Stimulated activated CD4-positive, alpha-beta T cell treated with anti-CD3 and anti-CD28 coated beads, Interleukin-4, amount 100 ng/mL, for 4 hours (primary cell): ENCODE measurements around the gene TIGIT.

Source experiments
- DNase-seq, 2 experiments: peaks; one replicate each; pipeline ENCODE4 v3.0.0-alpha.2; 2020

Gene TIGIT

DNA sequence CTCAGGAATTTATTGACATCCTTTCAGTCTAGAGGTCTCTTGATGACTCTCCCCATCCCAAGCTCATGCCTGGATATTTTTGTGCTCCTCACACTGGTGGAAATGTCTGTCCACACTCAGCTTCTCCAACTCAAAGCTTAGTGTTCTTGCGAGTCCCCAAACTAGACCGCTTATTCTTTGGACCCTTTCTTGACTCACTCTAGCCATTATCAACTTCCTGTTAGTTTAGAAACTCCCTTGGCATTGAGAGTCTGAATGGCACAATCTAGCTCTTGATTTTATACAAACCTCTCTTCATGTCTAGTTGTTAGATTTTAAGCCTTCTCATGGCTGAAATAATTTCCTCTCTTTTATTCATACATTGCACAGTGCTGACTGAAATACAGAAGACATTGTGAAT, 19.6 kb downstream of the TIGIT start:
- no peak for DNase-seq

GRCh38 chr3:114314282-114314681, 20.5 kb downstream of the TIGIT start:
- no peak for DNase-seq

GRCh38 chr3:114318295-114318694, 24.5 kb downstream of the TIGIT start:
- DNase-seq = no peak

DNA sequence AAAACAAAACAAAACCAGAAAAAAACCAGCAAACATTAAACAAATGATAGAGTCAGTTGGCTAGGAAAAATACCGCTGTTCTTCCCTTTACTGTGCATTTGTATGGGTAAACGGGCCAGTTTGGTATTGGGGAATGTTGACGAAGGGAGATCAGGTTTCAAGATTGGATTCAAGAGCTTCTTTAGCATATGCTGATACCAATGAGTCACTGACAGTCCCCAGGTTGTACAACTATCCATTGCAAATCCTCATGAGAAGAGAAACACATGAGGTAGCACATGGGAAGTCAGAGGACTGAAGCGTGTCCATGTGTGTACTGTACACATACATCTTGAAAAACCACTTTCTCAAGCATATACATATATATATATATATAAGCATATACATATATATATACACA, 25.6 kb downstream of the TIGIT start:
- DNase-seq = no peak

- no peak for DNase-seq
Observed at GRCh38 chr3:114320246-114320645, 26.4 kb downstream of the TIGIT start.

GRCh38 chr3:114323546-114324254, 29.9 kb downstream of the TIGIT start:
- no peak for DNase-seq

DNA sequence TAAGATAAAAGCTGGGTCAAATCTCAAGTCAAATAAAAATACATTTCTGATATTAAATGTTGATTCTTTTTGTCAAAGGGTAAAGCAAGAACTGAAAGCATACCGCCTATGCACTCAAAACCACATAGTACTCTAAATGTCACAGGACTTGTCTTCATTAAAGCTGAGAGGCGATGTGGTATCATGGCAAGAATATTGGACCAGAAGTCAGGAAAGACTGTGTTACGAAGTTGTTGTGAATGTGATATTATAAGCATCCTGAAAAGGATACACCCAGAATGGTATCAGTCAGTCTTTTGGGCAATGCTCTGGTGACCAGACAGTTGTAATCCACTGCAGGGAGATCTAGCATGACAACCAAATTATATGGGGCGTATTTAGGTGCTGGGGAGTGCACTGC, 33.8 kb downstream of the TIGIT start:
- no peak for DNase-seq

- no peak for DNase-seq
Observed at GRCh38 chr3:114328345-114328744, 34.5 kb downstream of the TIGIT start.

DNA sequence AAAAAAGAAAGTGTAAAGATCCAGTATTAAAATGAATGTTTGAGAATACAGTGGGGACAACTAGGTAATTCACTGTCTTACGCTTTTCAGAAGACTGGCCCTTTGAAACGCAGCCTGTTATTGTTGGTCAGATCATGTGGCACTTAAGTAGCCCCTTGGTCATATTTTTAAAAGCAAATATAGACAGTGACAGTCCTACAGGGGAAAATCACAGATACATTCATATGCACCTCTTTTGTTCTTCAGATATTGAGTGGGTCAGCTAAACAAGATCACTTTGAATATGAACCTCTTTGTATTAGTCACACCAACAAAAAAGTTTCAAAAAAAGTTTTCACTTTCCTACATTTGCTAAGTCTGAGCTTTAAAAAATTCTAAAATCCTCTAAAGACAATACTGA, 36.0 kb downstream of the TIGIT start:
- no peak for DNase-seq

DNA sequence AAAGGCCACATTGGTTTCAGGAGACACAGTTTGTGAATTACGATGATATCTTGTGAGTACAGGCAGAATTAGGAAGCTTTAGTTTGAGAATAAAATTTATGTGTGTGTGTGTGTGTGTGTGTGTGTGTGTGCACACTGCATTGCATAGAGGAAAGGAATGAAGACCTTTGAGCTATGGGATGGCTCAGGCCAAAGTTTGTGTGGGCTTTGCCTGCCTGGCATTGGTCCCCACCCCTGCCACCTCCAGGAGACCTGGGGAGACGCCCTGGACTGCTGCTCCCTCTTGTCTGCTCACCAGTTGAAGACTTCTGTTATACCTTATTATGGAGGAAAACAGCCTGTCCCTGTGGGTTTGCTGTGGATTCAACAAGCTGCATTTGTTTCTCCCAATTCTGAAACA, 37.2 kb downstream of the TIGIT start:
- no peak for DNase-seq

DNA sequence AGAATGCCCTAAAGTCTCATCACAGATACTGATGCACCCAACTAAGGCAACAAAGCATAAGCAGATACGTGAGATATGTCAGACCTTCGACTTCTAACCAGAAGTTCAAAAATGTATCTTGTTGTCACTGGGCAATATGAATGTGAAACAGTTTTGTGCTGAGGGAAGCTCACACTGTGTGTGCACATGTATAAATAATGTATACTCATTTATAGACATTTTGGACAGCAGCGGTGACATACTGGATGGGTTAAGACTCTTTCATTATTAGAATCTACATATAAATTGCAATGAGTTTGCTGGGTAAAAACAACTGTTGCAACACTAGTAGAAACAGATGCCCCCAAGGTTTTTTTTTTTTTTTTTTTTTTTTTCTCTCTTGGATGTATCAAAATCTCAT, 37.9 kb downstream of the TIGIT start:
- no peak for DNase-seq

- no peak for DNase-seq
Observed at GRCh38 chr3:114332342-114333179, 38.7 kb downstream of the TIGIT start.

GRCh38 chr3:114333180-114333922, 39.5 kb downstream of the TIGIT start:
- DNase-seq = no peak

GRCh38 chr3:114333923-114334240, 40.1 kb downstream of the TIGIT start:
- DNase-seq = no peak

GRCh38 chr3:114336122-114336697, 42.4 kb downstream of the TIGIT start:
- no peak for DNase-seq

GRCh38 chr3:114336857-114337256, 43.0 kb downstream of the TIGIT start:
- no peak for DNase-seq

GRCh38 chr3:114338651-114339357, 45.0 kb downstream of the TIGIT start:
- DNase-seq = no peak

- no peak for DNase-seq
Observed at GRCh38 chr3:114344492-114344891, 50.7 kb downstream of the TIGIT start.

DNA sequence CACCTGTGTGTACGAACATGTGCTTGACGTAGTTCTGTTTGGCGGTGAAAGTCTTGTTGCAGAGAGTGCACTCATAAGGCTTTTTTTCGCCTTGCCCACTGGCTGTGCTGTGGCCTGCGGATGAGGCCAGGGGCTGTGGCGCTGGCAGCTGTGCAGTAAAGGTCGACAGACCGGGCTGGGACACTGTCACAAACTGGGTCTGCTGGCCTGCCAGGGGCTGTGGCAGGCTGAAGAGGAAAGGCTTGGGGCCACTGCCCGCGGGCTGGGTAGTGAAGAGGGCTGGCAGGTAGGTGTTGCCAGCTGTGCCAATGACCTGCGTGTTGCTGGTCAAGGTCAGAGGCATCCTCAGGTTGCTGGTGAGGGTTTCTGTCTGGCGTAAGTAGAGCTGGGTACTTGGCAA, 56.4 kb downstream of the TIGIT start:
- DNase-seq = no peak

- no peak for DNase-seq
Observed at GRCh38 chr3:114350690-114351089, 56.9 kb downstream of the TIGIT start.

DNA sequence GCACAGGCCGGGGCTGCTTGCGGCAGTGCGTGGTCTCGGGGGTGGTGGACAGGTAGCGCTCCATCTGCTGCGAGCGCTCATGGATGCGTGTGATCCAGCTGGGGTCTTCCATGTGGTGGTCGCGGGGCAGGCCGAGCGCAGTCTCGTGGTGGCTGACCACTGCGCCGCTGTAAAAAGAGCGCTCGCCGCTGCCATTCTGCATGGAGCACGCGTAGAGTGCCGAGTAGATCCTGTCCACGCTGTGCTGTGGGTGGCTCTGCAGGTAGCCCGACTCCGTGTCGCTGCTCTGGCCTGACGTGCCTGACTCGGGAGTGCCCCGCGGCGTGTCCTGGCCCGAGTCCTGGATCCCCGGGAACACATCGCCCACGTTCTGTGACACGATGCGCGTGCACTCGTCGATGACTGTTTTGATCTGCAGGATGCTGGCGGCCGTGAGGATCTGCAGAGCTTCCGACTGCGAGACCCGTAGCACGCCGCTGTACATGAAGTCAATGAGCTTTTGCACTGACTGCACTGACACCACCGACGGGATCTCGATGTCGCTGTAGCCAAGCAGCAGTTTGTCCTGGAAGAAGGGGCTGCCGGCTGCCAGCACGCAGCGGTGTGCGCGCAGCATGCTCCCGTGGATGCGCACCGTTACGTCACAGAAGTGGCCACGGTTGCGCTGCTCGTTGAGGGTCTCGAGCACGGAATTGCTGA, 57.4 kb downstream of the TIGIT start:
- no peak for DNase-seq

- DNase-seq = no peak
Observed at GRCh38 chr3:114351822-114352145, 58.0 kb downstream of the TIGIT start.
